GM12865 (cell line): ENCODE data around the gene KIAA0040.

Source experiments
- DNase-seq: peaks from one replicate; pipeline ENCODE4 v3.0.0; 2010; ENCODE audit warnings: low read depth
- H3K4me3 ChIP-seq: 2 replicates; pipeline ENCODE4 v1.5.1; 2011; ENCODE audit warnings: mild to moderate bottlenecking, low read depth, low read length, control low read depth
- TF ChIP-seq, protein P1 (sequence below): IDR thresholded peaks from 2 replicates; pipeline ENCODE4 v1.5.1; 2011; ENCODE audit warnings: low read length, control low read depth, low read depth, inconsistent platforms; ENCODE audit not compliant: insufficient read depth; ENCODE audit errors: missing control alignments

KIAA0040 gene

DNA sequence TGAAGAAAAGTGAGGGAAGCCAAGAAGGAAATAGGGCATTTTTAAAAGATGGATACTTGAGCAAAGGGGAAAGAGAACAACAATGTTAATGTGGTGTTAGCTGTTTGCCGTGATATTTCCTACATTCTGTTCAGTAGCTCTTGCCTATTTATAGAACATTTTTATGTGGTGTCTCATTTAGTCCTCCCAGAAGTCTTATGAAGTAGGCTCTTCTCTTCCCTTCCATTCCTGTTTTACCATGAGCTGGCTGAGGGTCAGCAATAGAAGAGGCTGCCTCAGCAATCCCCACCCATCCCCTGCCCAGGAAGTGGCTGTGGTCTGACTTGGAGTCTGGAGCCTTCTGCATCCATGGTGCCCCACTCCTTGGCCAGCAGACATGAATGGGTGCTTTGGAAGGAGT, 60.1 kb downstream of the KIAA0040 start:
- TF ChIP-seq, protein P1, sequence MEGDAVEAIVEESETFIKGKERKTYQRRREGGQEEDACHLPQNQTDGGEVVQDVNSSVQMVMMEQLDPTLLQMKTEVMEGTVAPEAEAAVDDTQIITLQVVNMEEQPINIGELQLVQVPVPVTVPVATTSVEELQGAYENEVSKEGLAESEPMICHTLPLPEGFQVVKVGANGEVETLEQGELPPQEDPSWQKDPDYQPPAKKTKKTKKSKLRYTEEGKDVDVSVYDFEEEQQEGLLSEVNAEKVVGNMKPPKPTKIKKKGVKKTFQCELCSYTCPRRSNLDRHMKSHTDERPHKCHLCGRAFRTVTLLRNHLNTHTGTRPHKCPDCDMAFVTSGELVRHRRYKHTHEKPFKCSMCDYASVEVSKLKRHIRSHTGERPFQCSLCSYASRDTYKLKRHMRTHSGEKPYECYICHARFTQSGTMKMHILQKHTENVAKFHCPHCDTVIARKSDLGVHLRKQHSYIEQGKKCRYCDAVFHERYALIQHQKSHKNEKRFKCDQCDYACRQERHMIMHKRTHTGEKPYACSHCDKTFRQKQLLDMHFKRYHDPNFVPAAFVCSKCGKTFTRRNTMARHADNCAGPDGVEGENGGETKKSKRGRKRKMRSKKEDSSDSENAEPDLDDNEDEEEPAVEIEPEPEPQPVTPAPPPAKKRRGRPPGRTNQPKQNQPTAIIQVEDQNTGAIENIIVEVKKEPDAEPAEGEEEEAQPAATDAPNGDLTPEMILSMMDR: no peak
- no peak overlapping the region for H3K4me3 ChIP-seq
- no peak for DNase-seq

DNA sequence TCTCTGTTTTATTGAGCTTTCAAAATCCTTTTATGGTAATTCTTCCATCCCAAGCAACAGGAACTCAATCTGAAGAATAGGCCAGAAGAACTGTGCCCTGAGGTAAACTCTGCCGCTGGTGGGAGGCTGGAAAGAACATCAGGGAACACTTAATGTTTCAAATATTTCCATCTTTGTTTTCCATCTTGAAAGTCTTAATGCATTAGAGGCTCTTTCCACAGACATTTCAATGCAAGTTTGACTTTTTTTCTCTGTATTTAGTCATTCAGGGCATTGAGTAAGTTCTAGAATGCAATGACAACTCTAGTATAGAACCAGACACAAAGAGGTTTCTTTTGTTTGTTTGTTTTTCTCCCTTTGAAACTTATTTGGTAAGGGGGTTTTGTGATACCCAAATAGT, 61.5 kb downstream of the KIAA0040 start:
- TF ChIP-seq, protein P1: no peak
- no peak overlapping the region; the same call in 1 of the 2 replicates for H3K4me3 ChIP-seq
- DNase-seq: no peak

DNA sequence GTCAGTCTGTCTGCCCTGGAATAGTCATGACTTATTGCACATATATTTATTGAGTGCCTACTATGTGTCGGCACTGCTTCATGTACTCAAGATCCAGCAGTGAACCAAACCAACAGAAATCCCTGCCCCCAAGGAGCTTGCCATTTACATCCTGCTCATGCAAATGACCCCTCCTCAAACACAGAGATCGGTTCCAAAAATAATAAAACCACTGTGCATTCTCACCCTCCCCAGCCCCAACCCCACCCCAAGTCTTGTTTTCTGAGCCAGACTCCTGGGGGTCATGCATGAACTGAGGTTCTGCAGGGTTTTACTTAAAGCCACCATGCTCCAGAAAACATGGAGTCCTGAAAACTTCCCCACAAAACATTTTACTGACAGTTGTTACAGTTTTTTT, 61.9 kb downstream of the KIAA0040 start:
- DNase-seq: peak; percentile 78
- TF ChIP-seq, protein P1: no peak
- H3K4me3 ChIP-seq: no peak overlapping the region

DNA sequence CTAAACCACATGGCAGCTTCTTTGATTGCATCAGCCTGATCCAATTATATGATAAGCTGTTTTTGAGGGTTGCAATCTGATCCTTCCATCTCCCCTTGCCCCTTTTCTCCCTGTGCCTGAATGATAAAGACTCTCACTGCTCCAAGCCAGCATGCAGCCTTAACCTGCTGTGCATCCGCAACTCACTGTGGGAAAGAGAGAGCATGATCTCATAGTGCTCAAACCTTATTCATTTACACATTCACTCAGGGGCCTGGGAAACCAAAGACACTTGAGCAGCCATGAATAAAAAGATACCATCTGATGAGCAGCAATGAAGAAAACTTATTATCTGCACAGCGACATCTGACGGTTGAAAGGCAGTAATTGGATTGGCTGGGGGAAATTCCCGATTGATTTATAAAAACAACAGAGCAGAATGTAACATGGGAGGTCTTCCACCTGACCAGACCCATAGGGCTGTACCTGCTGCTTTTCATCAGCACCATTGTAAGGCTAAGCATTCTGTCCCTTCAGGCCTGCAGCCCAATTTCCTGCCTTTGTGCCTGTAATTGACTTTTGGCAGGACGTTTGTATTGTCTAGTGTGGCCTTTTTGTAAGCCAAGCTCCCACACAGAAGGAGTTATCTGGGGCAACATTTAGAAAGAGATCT, 62.5 kb downstream of the KIAA0040 start:
- no peak overlapping the region for H3K4me3 ChIP-seq
- TF ChIP-seq, protein P1: no peak
- DNase-seq: peak; percentile 50

DNA sequence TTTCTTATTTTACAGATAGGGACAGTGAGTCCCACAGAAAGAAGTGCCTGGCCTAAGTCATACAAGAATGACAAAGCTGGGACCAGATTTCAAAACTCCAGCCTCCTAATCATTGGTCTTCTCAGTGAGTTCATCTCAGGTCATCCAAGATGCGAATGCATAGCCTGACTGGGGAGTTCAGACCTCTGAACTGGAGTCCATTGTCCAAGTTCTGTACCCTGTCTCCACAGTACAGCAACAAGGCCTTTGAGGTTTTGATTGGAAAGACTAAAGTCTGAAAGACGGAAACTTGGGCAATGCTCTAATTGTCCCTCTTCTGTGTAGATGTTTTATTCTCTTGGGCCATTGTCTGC, 63.0 kb downstream of the KIAA0040 start:
- TF ChIP-seq, protein P1: no peak
- DNase-seq: no peak
- no peak overlapping the region for H3K4me3 ChIP-seq

DNA sequence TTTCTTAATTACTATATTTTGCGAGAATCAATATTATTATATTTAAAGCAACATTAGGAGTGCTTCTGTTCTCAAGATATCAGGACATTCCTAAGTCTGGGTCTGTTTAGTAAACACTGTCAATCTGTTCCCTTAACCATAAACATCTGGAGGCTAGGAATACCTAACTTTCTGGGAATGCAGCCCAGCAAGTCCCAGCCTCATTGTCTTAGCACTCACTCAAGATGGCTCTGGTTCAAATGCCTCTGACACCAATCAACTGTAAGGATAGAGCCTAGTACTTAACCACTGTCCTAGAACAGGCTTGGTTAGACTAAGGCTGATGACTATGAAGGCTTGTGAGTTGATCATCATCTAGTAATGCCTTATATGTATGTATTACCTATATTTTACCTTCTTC, 63.4 kb downstream of the KIAA0040 start:
- TF ChIP-seq, protein P1: no peak
- no peak for DNase-seq
- H3K4me3 ChIP-seq: no peak overlapping the region

DNA sequence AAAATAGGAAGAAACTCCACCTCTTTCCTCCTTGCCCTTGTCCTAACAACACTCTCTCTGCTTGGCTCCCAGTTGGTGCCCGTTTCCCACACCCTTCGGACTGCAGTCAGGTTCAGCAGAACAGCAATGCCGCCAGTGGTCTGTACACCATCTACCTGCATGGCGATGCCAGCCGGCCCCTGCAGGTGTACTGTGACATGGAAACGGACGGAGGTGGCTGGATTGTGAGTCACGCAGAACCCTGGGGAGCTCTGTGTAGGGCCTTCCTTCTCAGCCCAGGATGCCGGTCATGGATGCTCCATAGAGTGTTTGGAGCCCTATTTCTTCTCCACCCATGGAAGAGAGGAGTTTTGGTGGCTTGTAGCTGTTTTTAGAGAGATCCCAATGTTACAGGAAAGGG, 64.1 kb downstream of the KIAA0040 start:
- TF ChIP-seq, protein P1: no peak
- DNase-seq: no peak

More for the DNA sequence above, 64.1 kb downstream of the KIAA0040 start:
- H3K4me3 ChIP-seq: no peak overlapping the region
